Upper lobe of left lung (tissue), 6 donors: ENCODE data around the gene IFT27. TPM values are rescaled to one million over a fixed set of nuclear protein-coding genes. Genes with fewer than 3 reads are reported as not detected.

ENCODE experiments used
- ATAC-seq, 2 donors: fragments of 200-7000 bp; cut with Tn5 transposase; one replicate each; pipeline ENCODE4 v1.9.1; 2022; ENCODE audit warnings: mild to moderate bottlenecking in 2 of 2, moderate library complexity in 2 of 2; ENCODE audit not compliant: low FRiP score in 2 of 2
- DNase-seq, 2 donors: peaks; one replicate each; pipeline ENCODE4 v3.0.0-alpha.2; 2019 to 2020
- H3K27ac ChIP-seq, 4 donors: fragments of 200-600 bp; sonication (generic); one replicate each; pipeline ENCODE4 v1.5.1; 2016 to 2019
- H3K27me3 ChIP-seq, 4 donors: fragments of 200-600 bp; sonication (generic); one replicate each; pipeline ENCODE4 v1.5.1; 2017 to 2019
- H3K36me3 ChIP-seq, 4 donors: fragments of 200-600 bp; sonication (generic); one replicate each; pipeline ENCODE4 v1.5.1; 2016 to 2019
- H3K4me1 ChIP-seq, 4 donors: fragments of 200-600 bp; sonication (generic); one replicate each; pipeline ENCODE4 v1.5.1; 2018 to 2019
- H3K4me3 ChIP-seq, 4 donors: fragments of 200-600 bp; sonication (generic); one replicate each; pipeline ENCODE4 v1.5.1; 2017 to 2019; ENCODE audit warnings: mild to moderate bottlenecking in 2 of 4, moderate library complexity in 1 of 4
- H3K9me3 ChIP-seq, 4 donors: fragments of 200-600 bp; sonication (generic); one replicate each; pipeline ENCODE4 v1.5.1; 2018 to 2019
- CTCF ChIP-seq, 6 experiments: fragments of 450-650 bp in 4 of 6; fragments of 200-600 bp in 2 of 6; sonication (generic) in 2 of 6; IDR thresholded peaks; one replicate each; pipeline ENCODE4 v1.5.1; 2016 to 2019; ENCODE audit warnings: antibody characterized with exemption in 6 of 6
- EP300 ChIP-seq, 4 donors: sonication (generic); formaldehyde crosslinking; IDR thresholded peaks; one replicate each; pipeline ENCODE4 v1.5.1; 2017; ENCODE audit warnings: antibody characterized with exemption in 4 of 4, control low read depth in 2 of 4
- POLR2A ChIP-seq, 4 donors: fragments of 450-650 bp; IDR thresholded peaks; one replicate each; pipeline ENCODE4 v1.5.1; 2016 to 2017; ENCODE audit warnings: antibody characterized with exemption in 4 of 4, mild to moderate bottlenecking in 2 of 4
- POLR2AphosphoS5 ChIP-seq, 2 donors: sonication (generic); formaldehyde crosslinking; IDR thresholded peaks; one replicate each; pipeline ENCODE4 v1.5.1; 2017; ENCODE audit warnings: antibody characterized with exemption in 2 of 2
- WGBS, 2 donors: methylation state at CpG; one replicate each; pipeline ENCODE4 v1.1.5; 2017 to 2018; 5-methylcytosine and 5-hydroxymethylcytosine counted together
- total RNA-seq, 6 donors: library from RNA; depleted of rRNA in 4 of 6; stranded (reverse); fragments of >200 nt in 4 of 6; gene quantifications; one replicate each; pipeline versions ENCODE4 v1.1.0 to v1.2.1, GENCODE V29; 2016 to 2021
- donor health status: DM: no; HTN: no; CAD: no; lungs with moderate emphysema.
- donor health status: DM: no; HTN: yes; CAD: no; lungs with severe emphysema.

IFT27 gene
- total RNA-seq, 6 donors from 2014 or later, result 12.6 to 43.0 (median 27.4) TPM

DNA sequence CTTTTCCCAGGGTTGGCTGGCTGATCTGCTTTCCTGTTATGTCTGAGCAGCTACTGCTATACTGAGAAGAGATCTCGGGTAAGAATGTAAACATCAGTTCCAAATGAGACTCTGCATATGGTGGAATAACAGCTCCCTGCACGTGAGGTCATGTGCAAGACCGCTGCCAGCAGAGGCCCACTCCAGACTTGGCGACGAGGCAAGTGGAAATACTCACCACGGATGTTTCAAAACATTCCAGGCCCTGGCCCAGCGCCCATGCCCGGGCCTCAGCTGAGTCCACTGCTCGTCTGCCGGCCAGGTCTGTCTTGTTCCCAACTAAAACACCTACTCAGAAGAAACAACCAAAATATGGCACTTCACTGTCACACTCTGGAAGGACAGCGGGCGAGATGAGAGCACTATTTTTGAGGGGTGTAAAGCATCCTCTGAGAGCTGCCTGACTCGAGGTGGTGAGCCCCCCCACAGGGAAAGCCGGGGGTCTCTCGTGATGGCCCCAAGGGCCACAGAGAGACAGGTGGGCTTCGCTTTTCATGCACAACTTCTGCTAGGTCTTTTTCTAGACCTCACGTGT is 13.1 kb downstream of the IFT27 start:
- no peak for TF ChIP-seq POLR2AphosphoS5 (IDR thresholded peaks at IDR 0.05)
- no peak for TF ChIP-seq POLR2A (IDR thresholded peaks at IDR 0.05)
- TF ChIP-seq CTCF (IDR thresholded peaks at IDR 0.05), result no peak
- no peak for TF ChIP-seq EP300 (IDR thresholded peaks at IDR 0.05)
- peaks cover 0 to 27% (median 7%) of the 10 kb centered on the region in 4 donors for H3K36me3 ChIP-seq
- ATAC-seq (peak in 1 of 2 donors; percentile 31), DNase-seq (peak; percentile 60 to 85)
- WGBS, 2 donors, result 60 to 76% methylated on average over 17 of the region's 17 CpGs
- H3K27me3 ChIP-seq, result no peaks in the 10 kb centered on the region
- no peak overlapping the region for H3K27ac ChIP-seq
- no peaks in the 10 kb centered on the region for H3K9me3 ChIP-seq
- no peak overlapping the region for H3K4me3 ChIP-seq
- H3K4me1 ChIP-seq, result peaks cover 0 to 11% (median 0%) of the 10 kb centered on the region in 4 donors

DNA sequence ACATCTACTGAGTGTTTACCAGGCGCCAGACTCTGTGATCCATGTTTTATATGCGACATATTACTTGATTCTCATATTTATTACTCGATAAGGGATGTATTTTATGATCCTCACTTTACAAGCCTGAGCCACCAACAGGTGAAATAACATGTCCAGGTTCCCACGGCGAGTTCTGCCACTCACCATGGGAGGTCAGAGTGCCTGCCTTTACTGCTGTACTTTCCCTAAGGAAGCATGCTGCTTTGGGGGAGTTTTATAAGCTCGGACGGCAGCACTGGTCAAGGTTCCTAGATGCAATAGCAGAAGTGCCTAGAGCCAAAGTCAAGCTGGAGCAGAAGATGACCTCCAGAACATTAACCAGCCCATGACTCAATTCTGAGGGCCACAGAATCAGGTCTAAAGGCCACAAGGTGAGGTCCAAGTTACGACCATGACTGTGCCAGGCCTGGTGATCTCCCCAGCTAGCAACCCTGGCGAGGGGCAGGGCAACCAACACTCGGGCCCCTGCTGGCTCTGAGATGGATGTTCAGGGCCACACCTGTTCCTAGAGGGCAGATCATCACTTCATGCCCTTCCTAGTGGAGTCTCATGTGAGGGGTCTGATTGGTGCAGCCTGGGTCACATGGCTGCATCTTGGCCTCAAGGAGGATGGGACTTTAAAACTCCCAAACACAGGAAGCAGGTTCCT is 14.2 kb downstream of the IFT27 start:
- no peak overlapping the region for H3K4me3 ChIP-seq
- H3K9me3 ChIP-seq, result no peaks in the 10 kb centered on the region
- H3K27ac ChIP-seq, result no peak overlapping the region
- ATAC-seq, result no peak
- peaks cover 0 to 11% (median 0%) of the 10 kb centered on the region in 4 donors for H3K4me1 ChIP-seq
- no peaks in the 10 kb centered on the region for H3K27me3 ChIP-seq
- WGBS, 2 donors, result 93 to 94% methylated on average over 7 to 10 of the region's 10 CpGs
- H3K36me3 ChIP-seq, result peaks cover 0 to 20% (median 6%) of the 10 kb centered on the region in 4 donors
- peak in 1 of 2 donors; percentile 15 for DNase-seq
- TF ChIP-seq POLR2A (IDR thresholded peaks at IDR 0.05) (no peak), EP300 (IDR thresholded peaks at IDR 0.05) (no peak), POLR2AphosphoS5 (IDR thresholded peaks at IDR 0.05) (no peak), CTCF (IDR thresholded peaks at IDR 0.05) (no peak)

- ATAC-seq, result no peak
- TF ChIP-seq POLR2A (IDR thresholded peaks at IDR 0.05) (no peak), CTCF (IDR thresholded peaks at IDR 0.05) (no peak), POLR2AphosphoS5 (IDR thresholded peaks at IDR 0.05) (no peak), EP300 (IDR thresholded peaks at IDR 0.05) (no peak)
- Histone ChIP-seq H3K4me3 (no peak overlapping the region), H3K27ac (no peak overlapping the region), H3K27me3 (no peaks in the 10 kb centered on the region), H3K4me1 (peaks cover 0 to 11% (median 4%) of the 10 kb centered on the region in 4 donors), H3K36me3 (peaks cover 0 to 15% (median 6%) of the 10 kb centered on the region in 4 donors), H3K9me3 (no peaks in the 10 kb centered on the region)
- DNase-seq, result no peak
- WGBS, 2 donors, result 85 to 89% methylated on average over 11 of the region's 11 CpGs
Observed at GRCh38 chr22:36760786-36761185, 15.1 kb downstream of the IFT27 start.

GRCh38 chr22:36759481-36760159 is 16.3 kb downstream of the IFT27 start:
- ATAC-seq (no peak), DNase-seq (peak in 1 of 2 donors; percentile 8)
- H3K27ac ChIP-seq, result no peak overlapping the region
- H3K36me3 ChIP-seq, result peaks cover 0 to 10% (median 2%) of the 10 kb centered on the region in 4 donors
- 87 to 88% methylated on average over 19 of the region's 19 CpGs for WGBS, 2 donors
- no peaks in the 10 kb centered on the region for H3K27me3 ChIP-seq
- H3K4me1 ChIP-seq, result peaks cover 0 to 11% (median 4%) of the 10 kb centered on the region in 4 donors
- TF ChIP-seq CTCF (IDR thresholded peaks at IDR 0.05), result no peak
- TF ChIP-seq EP300 (IDR thresholded peaks at IDR 0.05), result no peak
- no peaks in the 10 kb centered on the region for H3K9me3 ChIP-seq
- no peak overlapping the region for H3K4me3 ChIP-seq
